ENCODE measurements around the gene LINC01488.

Gene LINC01488

GRCh38 chr11:69493931-69494821 is 12.7 kb downstream of the LINC01488 start:
- no peak for DNase-seq (ENCODE audit: low read depth)

- DNase-seq (ENCODE audit: low read depth), result no peak
Measured at GRCh38 chr11:69494851-69495250, 13.4 kb downstream of the LINC01488 start.

DNA sequence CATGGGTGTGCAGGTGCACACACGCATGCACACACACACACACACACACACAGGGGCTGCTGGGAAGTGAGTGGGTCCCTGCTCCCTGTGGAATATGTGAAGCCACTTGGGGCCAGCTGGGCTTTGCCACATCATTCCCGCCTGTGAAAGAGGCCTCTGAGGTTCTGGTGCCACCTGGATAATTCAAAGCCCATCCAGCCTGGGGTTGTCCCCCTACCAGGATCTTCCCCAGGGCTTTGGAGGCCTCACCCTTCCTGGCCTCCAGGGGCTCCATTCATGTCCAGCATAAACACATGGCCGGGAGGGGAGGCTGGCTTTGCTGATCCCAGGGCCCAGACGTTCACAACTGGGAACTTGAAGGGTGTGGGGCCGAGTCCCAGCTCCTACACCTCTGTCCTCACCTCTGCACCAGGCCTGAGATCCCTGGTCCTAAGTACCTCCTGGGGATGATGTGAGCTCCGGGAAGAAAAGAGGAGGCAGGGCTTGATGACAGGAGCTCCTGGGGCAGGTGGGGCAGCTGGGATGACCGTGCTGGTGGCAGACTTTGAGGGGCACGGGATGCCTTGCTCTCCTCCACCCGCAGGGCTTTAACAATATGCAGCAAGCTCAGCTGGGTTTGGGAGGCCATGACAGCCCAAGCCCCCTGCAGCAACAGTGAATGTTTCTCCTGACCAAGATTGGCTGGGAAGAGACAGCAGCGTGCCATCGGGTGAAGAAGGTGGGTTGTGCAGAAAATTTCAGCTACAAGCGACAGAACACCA is 14.2 kb downstream of the LINC01488 start:
- no peak for DNase-seq (ENCODE audit: low read depth)

DNA sequence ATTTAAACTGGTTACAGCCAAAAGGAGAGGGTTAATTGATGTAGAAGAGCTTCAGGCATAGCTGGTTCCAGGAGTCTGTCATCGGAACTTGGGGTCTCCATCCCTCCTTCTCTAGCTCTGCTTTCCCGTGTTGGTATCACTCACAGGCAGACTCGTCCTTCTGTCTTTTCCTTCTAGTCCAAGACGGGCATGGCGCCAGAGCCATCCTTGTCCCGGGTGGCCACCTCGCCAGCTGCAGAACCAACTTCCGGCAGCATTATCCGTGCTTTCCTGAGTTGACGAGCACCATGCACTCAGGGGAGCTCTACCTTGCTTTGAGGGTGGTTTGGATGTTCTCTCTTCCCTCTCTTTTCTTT is 14.7 kb downstream of the LINC01488 start:
- DNase-seq (ENCODE audit: low read depth), result no peak

DNA sequence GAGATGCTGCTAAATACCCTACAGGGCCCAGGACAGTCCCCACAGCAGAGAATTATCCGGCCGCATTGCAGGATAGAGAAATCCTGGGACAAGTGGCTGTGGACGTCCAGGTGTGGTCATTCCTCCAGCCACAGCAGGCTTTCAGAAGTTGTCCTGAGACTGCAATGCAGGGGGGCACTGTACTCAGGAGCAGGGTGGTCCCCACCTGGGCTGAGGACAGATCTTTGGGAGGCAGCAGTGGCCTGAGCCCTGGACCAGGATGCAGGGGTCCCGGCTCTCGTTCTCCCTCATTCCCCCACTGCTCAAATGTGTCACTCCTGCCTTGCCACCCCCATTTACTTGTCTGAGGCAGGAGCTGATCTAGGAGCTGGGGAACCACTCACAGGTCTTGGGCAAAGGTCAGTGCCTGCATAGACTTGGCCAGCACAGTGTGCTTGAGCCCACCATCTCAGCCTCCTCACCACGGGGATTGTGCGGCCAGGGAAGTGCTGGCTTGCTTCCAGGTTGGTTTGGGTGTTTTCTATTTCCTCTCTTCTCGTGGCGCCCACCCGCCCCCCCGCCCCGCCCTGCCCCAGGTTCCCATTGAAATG is 15.3 kb downstream of the LINC01488 start:
- no peak for DNase-seq (ENCODE audit: low read depth)

GRCh38 chr11:69497221-69497787 is 15.8 kb downstream of the LINC01488 start:
- DNase-seq (ENCODE audit: low read depth), result peak; percentile 96

DNA sequence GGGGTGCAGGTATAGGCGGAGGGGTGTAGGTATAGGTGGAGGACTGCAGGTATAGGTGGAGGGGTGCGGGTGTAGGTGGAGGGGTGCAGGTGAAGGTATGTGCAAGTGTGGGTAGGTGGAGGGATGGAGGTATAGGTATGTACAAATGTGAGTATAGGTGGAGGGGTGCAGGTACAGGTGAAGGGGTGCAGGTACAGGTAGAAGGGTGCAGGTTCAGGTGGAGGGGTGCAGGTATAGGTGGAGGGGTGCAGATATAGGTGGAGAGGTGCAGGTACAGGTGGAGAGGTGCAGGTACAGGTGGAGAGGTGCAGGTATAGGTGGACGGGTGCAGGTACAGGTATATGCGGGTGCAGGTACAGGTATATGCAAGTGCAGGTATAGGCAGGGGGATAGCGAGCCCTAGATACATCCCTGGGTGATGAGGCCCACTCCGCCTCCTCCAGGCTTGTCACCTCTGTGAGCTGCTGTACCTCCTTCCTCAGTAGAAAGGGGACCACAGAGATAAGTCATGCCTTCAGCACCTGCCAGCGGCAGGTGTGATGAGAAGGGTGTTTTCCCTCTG is 17.2 kb downstream of the LINC01488 start:
- DNase-seq (ENCODE audit: low read depth), result no peak

GRCh38 chr11:69499186-69499917 is 17.9 kb downstream of the LINC01488 start:
- no peak for DNase-seq (ENCODE audit: low read depth)

GRCh38 chr11:69499918-69500284 is 18.4 kb downstream of the LINC01488 start:
- DNase-seq (ENCODE audit: low read depth), result no peak

GRCh38 chr11:69500285-69501120 is 19.0 kb downstream of the LINC01488 start:
- DNase-seq (ENCODE audit: low read depth), result peak; percentile 50

- no peak for DNase-seq (ENCODE audit: low read depth)
Measured at GRCh38 chr11:69501121-69501489, 19.6 kb downstream of the LINC01488 start.

GRCh38 chr11:69501891-69502860 is 20.7 kb downstream of the LINC01488 start:
- DNase-seq (ENCODE audit: low read depth), result no peak

DNA sequence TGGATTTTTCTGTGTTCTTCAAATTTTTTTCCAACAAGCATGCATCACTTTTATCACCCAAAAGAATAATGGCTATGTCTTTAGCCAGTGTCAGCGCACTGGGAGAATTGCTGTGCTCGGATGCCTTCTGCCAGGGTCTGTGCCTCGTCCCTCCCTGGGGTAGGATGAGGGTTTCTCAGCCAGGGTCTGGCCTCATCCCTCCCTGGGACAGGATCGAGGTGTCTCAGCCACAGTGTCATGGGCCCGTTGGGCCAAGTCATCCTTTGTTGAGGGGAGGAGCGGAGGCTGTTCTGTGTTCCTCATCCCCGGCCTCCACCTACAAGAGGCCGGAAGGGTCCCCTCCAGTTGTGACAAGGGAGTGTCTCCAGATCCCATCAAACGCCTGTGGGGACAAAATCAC is 22.7 kb downstream of the LINC01488 start:
- no peak for DNase-seq (ENCODE audit: low read depth)

DNA sequence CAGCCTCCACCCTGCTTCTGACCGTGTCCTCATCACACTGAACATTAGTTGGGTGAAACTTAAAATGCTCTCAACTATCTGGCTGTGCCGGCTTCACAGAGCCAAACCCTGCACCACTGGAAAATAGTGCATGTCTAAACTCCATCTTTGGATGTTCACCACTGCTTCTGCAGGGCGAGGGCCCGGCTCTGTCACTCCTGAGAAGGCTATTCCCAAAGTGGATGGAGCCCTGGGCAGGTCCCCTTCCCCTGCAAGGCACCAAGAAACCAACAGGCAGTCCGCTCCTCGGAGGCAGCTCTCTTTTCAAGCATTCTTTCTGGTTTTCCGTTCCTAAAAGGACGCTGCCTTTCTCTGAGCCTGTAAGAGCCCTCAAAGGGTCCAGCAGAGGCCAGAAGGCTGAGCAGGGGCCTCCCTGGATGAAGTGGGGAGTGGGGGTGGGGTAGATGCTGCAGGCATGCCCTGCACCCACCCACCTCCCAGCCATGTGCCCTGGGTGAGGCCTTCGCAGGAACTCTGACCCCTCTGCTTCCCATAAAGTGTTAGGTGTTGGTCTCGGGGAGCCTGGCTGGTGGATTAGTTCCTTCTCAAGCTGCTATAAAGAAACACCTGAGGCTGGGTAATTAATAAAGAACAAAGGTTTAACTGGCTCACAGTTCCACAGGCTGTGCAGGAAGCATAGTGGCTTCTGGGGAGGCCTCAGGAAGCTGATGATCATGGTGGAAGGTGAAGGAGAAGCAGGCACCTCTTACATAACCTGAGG is 23.3 kb downstream of the LINC01488 start:
- DNase-seq (ENCODE audit: low read depth), result no peak

DNA sequence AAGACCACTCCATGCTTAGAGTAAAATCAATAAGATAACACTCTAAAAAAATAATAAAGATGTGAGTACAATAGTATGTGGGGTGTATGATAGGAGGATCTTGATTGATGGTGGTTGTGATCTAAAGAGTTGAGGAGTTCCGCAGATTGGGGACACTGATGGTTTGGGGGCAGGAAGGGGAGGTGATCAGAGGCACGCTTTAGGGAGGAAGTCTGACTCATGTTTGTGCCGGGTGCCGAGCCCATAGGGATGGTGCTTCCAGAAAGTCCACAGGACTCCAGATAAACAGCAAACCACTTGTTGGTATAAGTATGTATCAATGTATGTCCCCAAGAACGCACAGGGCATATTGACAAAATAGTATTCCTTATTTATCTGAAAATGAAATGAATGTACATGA is 27.5 kb downstream of the LINC01488 start:
- no peak for DNase-seq (ENCODE audit: low read depth)

- no peak for DNase-seq (ENCODE audit: low read depth)
Measured at GRCh38 chr11:69509381-69509780, 27.9 kb downstream of the LINC01488 start.

DNA sequence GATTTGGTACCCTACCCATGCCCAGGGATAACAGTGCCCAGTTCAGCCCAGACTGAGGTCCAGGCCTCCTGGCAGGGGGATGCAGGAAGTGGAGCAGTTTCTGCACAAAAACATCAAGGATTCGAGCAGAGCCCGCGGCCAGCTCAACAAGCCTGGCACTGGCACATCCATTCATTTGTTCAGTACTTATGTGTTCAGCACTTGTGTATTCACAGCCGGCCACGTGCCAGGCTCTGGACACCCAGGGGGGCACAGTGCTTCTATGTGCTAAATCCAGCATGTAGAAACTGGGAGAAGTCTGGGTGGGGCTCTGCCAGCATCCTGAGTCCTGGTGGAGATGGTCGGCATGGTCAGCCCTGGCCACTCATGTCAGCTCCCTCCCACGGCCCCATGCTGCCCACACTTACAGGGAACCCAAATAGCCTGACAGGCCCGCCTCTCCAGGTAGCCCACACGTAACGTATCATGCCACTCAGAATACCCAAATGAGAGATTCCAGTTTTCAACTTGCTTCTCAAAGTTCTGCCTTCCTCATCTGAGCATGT is 28.5 kb downstream of the LINC01488 start:
- no peak for DNase-seq (ENCODE audit: low read depth)
